HepG2 (cell line): ENCODE data around the gene TESK1. TPM values are rescaled to one million over a fixed set of nuclear protein-coding genes. Genes with fewer than 3 reads are reported as not detected.

Source experiments
- ATAC-seq: fragments of 200-7000 bp; cut with Tn5 transposase; 3 replicates; pipeline ENCODE4 v1.9.1; 2020; ENCODE audit warnings: mild to moderate bottlenecking, moderate library complexity
- BruUV-seq: library from RNA; stranded (reverse); fragments of 400-500 nt; replicated peaks from 2 replicates; lab custom pipeline; 2021; lab: Mats Ljungman, UMichigan
- CTCF ChIA-PET: fragments of 300-600 bp; formaldehyde crosslinking; extraction: SDS; loops from one replicate; lab custom pipeline; 2021; ENCODE audit warnings: low total read pairs, inconsistent platforms, low intra/inter-chr PET ratio; lab: Yijun Ruan, JAX
- POLR2A ChIA-PET: fragments of 350-600 bp; sonication (Branson Sonifier 250); formaldehyde crosslinking; loops from one replicate; lab custom pipeline; 2020; ENCODE audit warnings: antibody characterized with exemption, inconsistent platforms; lab: Yijun Ruan, JAX
- DNase-seq: peaks from one replicate; pipeline ENCODE4 v3.0.0-alpha.2; 2015; ENCODE audit warnings: low spot score
- FAIRE-seq: peaks from 3 replicates; lab custom pipeline; 2011; peaks lifted over from hg19 to GRCh38; lab: Jason Lieb, UNC
- H2AFZ ChIP-seq: one replicate; pipeline ENCODE4 v1.6.1; 2011; ENCODE audit warnings: low read length, inconsistent platforms
- H3K27ac ChIP-seq: fragments of 300-600 bp; 3 replicates; pipeline ENCODE4 v1.8.0; 2011; ENCODE audit warnings: mixed run types, mild to moderate bottlenecking, mixed read lengths, low read length, inconsistent platforms; ENCODE audit not compliant: insufficient read depth; ENCODE audit errors: extremely low read length
- H3K27me3 ChIP-seq, 2 experiments: fragments of 200-600 bp in 1 of 2; 2 replicates in 1 of 2; 3 replicates in 1 of 2; pipeline versions ENCODE4 v1.6.0 to v1.8.0; 2011; ENCODE audit warnings: low read length in 2 of 2, mild to moderate bottlenecking in 2 of 2, moderate library complexity in 2 of 2, inconsistent platforms in 1 of 2; ENCODE audit not compliant: insufficient read depth in 2 of 2, control insufficient read depth in 1 of 2
- H3K36me3 ChIP-seq, 2 experiments: fragments of 200-600 bp in 1 of 2; replicated peaks in 1 of 2; 2 replicates in 1 of 2; 3 replicates in 1 of 2; pipeline versions ENCODE4 v1.5.1 to v1.8.0; 2011; ENCODE audit warnings: low read length in 2 of 2, inconsistent platforms in 1 of 2; ENCODE audit not compliant: insufficient read depth in 2 of 2, control insufficient read depth in 1 of 2
- H3K4me1 ChIP-seq: 2 replicates; pipeline ENCODE4 v1.5.1; 2012; ENCODE audit warnings: low read length, inconsistent platforms; ENCODE audit not compliant: insufficient read depth
- H3K4me2 ChIP-seq: 2 replicates; pipeline ENCODE4 v1.6.0; 2011; ENCODE audit warnings: low read depth, low read length, inconsistent platforms
- H3K4me3 ChIP-seq, 3 experiments: fragments of 200-600 bp in 1 of 3; sonication (generic), shearing (Covaris generic) in 1 of 3; replicated peaks in 1 of 3; 2 replicates each; pipeline ENCODE4 v1.5.1; 2011 to 2016; ENCODE audit warnings: low read length in 3 of 3, inconsistent platforms in 2 of 3, low read depth in 2 of 3, mild to moderate bottlenecking in 2 of 3, control low read depth in 1 of 3, mixed read lengths in 1 of 3; ENCODE audit not compliant: insufficient read depth in 1 of 3
- H3K79me2 ChIP-seq: one replicate; pipeline ENCODE4 v1.6.1; 2011; ENCODE audit warnings: low read length, inconsistent platforms; ENCODE audit not compliant: insufficient read depth
- H3K9ac ChIP-seq: 2 replicates; pipeline ENCODE4 v1.6.0; 2011; ENCODE audit warnings: mild to moderate bottlenecking, low read depth, low read length, inconsistent platforms; ENCODE audit not compliant: insufficient read depth
- H3K9me3 ChIP-seq: 2 replicates; pipeline ENCODE4 v1.5.1; 2012; ENCODE audit warnings: mild to moderate bottlenecking, low read length
- H4K20me1 ChIP-seq: 2 replicates; pipeline ENCODE4 v1.6.0; 2011; ENCODE audit warnings: inconsistent platforms, mild to moderate bottlenecking, low read length, moderate library complexity; ENCODE audit not compliant: insufficient read depth
- FOXC1 ChIP-seq: sonication (generic); formaldehyde crosslinking; IDR thresholded peaks from 2 replicates; pipeline ENCODE4 v1.8.0; 2022; ENCODE audit warnings: mild to moderate bottlenecking, missing genetic modification reagents, borderline replicate concordance
- GABPA ChIP-seq, 2 experiments: IDR thresholded peaks; 2 replicates each; pipeline ENCODE4 v1.6.1; 2011 to 2016; ENCODE audit warnings: low read depth in 2 of 2, low read length in 1 of 2, missing biosample characterization in 1 of 2, missing genetic modification characterization in 1 of 2
- KDM2A ChIP-seq: sonication (generic); formaldehyde crosslinking; IDR thresholded peaks from 2 replicates; pipeline ENCODE4 v1.4.0; 2020; ENCODE audit warnings: low read depth, missing genetic modification reagents, borderline replicate concordance
- KLF12 ChIP-seq: sonication (generic); formaldehyde crosslinking; IDR thresholded peaks from 2 replicates; pipeline ENCODE4 v1.4.0; 2020; ENCODE audit warnings: missing genetic modification reagents, borderline replicate concordance
- KLF16 ChIP-seq, 2 experiments: sonication (generic) in 1 of 2; formaldehyde crosslinking in 1 of 2; IDR thresholded peaks; 2 replicates each; pipeline versions ENCODE4 v1.6.1 to v1.8.0; 2016 to 2023; ENCODE audit warnings: missing genetic modification reagents in 2 of 2, missing compliant biosample characterization in 1 of 2
- KLF6 ChIP-seq: IDR thresholded peaks from 2 replicates; pipeline ENCODE4 v1.8.0; 2016; ENCODE audit warnings: missing biosample characterization, missing genetic modification reagents
- KMT2B ChIP-seq: IDR thresholded peaks from 2 replicates; pipeline ENCODE4 v1.6.1; 2016; ENCODE audit warnings: missing genetic modification reagents, missing compliant biosample characterization
- SMARCC2 ChIP-seq: fragments of 450-650 bp; IDR thresholded peaks from 2 replicates; pipeline ENCODE4 v1.6.1; 2017; ENCODE audit warnings: antibody characterized with exemption, mild to moderate bottlenecking
- TRAFD1 ChIP-seq: sonication (generic); formaldehyde crosslinking; IDR thresholded peaks from 2 replicates; pipeline ENCODE4 v1.5.1; 2020; ENCODE audit warnings: missing genetic modification reagents, mild to moderate bottlenecking, borderline replicate concordance
- U2AF2 ChIP-seq: fragments of 200-400 bp; formaldehyde crosslinking; IDR thresholded peaks from 2 replicates; pipeline ENCODE4 v1.6.1; 2017; ENCODE audit warnings: low read depth, mild to moderate bottlenecking, low read length
- ZBTB3 ChIP-seq: sonication (generic); formaldehyde crosslinking; IDR thresholded peaks from 2 replicates; pipeline ENCODE4 v1.4.0; 2020; ENCODE audit warnings: low read depth, mild to moderate bottlenecking, moderate library complexity, missing genetic modification reagents, borderline replicate concordance
- ZNF362 ChIP-seq: sonication (generic); formaldehyde crosslinking; IDR thresholded peaks from 2 replicates; pipeline ENCODE4 v1.4.0; 2020; ENCODE audit warnings: missing genetic modification reagents, mild to moderate bottlenecking, borderline replicate concordance
- ZNF513 ChIP-seq: sonication (generic); formaldehyde crosslinking; conservative IDR thresholded peaks from 2 replicates; pipeline ENCODE4 v1.5.0; 2020; ENCODE audit warnings: missing genetic modification reagents
- ZNF672 ChIP-seq: sonication (generic); formaldehyde crosslinking; IDR thresholded peaks from 2 replicates; pipeline ENCODE4 v1.8.1; 2022; ENCODE audit warnings: missing genetic modification reagents
- ZNF775 ChIP-seq: sonication (generic); formaldehyde crosslinking; IDR thresholded peaks from 2 replicates; pipeline ENCODE4 v1.4.0; 2020; ENCODE audit warnings: missing genetic modification reagents, mild to moderate bottlenecking, moderate library complexity, borderline replicate concordance
- WGBS: methylation state at CpG from one replicate; pipeline ENCODE4 v1.1.6; 2017; ENCODE audit warnings: low lambda C conversion rate; 5-methylcytosine and 5-hydroxymethylcytosine counted together
- in situ Hi-C: cut with HindIII; loops from 2 replicates; pipeline ENCODE4 v1.10.0; 2017; ENCODE audit warnings: low pct_unique_long_range_greater_than_20kb; ENCODE audit not compliant: extremely low pct_ligation_motif_present
- intact Hi-C: fragments of 100-400 bp; cut with micrococcal nuclease; formaldehyde crosslinking; loops from one replicate; pipeline ENCODE4 v1.10.0; 2022; ENCODE audit not compliant: unreplicated experiment
- polyA plus RNA-seq, 8 experiments: library from polyadenylated mRNA; depleted of rRNA in 3 of 8; stranded (reverse) in 7 of 8; unstranded in 1 of 8; fragments of >200 nt; fragmentation: Illumina TruSeq in 4 of 8; extraction: Trizol in 4 of 8; gene quantifications; 2 replicates each; pipeline versions ENCODE4 v1.2.1 to v1.2.3, GENCODE V29; 2011 to 2016; ENCODE audit warnings: low read depth in 4 of 8, missing spikeins in 1 of 8, mixed read lengths in 1 of 8; ENCODE audit not compliant: insufficient read depth in 1 of 8
- total RNA-seq, 5 experiments: library from RNA; depleted of rRNA; stranded (reverse); fragments of >200 nt; fragmentation: Illumina TruSeq; extraction: Trizol; gene quantifications; 2 replicates each; pipeline ENCODE4 v1.2.3, GENCODE V29; 2016; ENCODE audit warnings: low read depth in 1 of 5

The TESK1 gene
- total and polyA plus RNA-seq, 2 of the 13 experiments (the other 11 are each of a cell fraction or from before 2014, with no cell fraction given), result 7.3 to 13.6 TPM

GRCh38 chr9:35658137-35658967, 53.3 kb downstream of the TESK1 start, which contains the start of gene CCDC107 (continued):
- TF ChIP-seq KLF6 (peak; percentile 58), KLF12 (CRISPR knock-in tag) (peak; percentile 34; the same call in 1 of the 2 replicates)
- TF ChIP-seq, all 625 proteins: peak for 177

GRCh38 chr9:35658968-35659220, 53.8 kb downstream of the TESK1 start:
- BruUV-seq, result no TSS peak
- CTCF ChIA-PET, result interaction anchor here (1.7 kb wide), 1 partner anchor 37 kb away, joined by 9 read pairs; no protein-coding TSS in a partner anchor
- Histone ChIP-seq H3K79me2 (peaks cover 6% of the 10 kb centered on the region), H3K27ac (peak overlapping the region; percentile 100), H3K36me3 (peaks cover 8 to 10% of the 10 kb centered on the region in 2 experiments; a peak in 3 of 5 replicates), H3K4me3 (peak overlapping the region; percentile 66 to 89 (median 85)), H3K9me3 (no peaks in the 10 kb centered on the region), H2AFZ (no peak overlapping the region), H3K4me2 (peak overlapping the region; percentile 82), H3K9ac (peak overlapping the region; percentile 98), H4K20me1 (no peaks in the 10 kb centered on the region), H3K4me1 (peaks cover 71% of the 10 kb centered on the region), H3K27me3 (no peaks in the 10 kb centered on the region; a peak in 2 of 5 replicates)
- POLR2A ChIA-PET, result interaction anchor here (1.1 to 6.3 kb wide), 8 partner anchors 11 to 155 kb away, joined by 3 to 68 read pairs (median 30); partner anchors contain the start of genes CREB3, HINT2, TLN1 and TPM2
- ATAC-seq (peak; percentile 1; the same call in 2 of the 3 replicates), FAIRE-seq (no peak), DNase-seq (no peak)
- in situ Hi-C loops, result loop anchor here (10.0 kb wide), 1 partner anchor 544 kb away; the partner anchor contains the start of gene ATOSB
- no CpG with 5 or more reads among the region's 2 CpGs for WGBS
- intact Hi-C loops, result loop anchor here (1.0 kb wide), 3 partner anchors 10 to 90 kb away; partner anchors contain the start of genes CREB3, GBA2, RGP1 and TLN1
- no peak for TF ChIP-seq GABPA (IDR thresholded peaks at IDR 0.05; ENCODE audit: low read depth, low read length)
- 0 out of 2 replicates have a peak, but pooled peaks have one; percentile 15 for TF ChIP-seq GABPA (CRISPR knock-in tag; IDR thresholded peaks at IDR 0.05; ENCODE audit: low read depth)
- no peak for TF ChIP-seq KLF16 (CRISPR knock-in tag; IDR thresholded peaks at IDR 0.05)
- TF ChIP-seq FOXC1 (CRISPR knock-in tag), result no peak
- TF ChIP-seq ZNF672, result 0 out of 2 replicates have a peak, but pooled peaks have one; percentile 2
- TF ChIP-seq KMT2B, result no peak
- no peak for TF ChIP-seq ZBTB3 (CRISPR knock-in tag)
- TF ChIP-seq KDM2A (CRISPR knock-in tag), result no peak
- no peak for TF ChIP-seq ZNF775 (CRISPR knock-in tag)
- no peak for TF ChIP-seq TRAFD1 (CRISPR knock-in tag)
- TF ChIP-seq ZNF513, result no peak
- TF ChIP-seq ZNF362 (CRISPR knock-in tag), result no peak
- TF ChIP-seq SMARCC2, result no peak
- no peak for TF ChIP-seq U2AF2
